HepG2 (cell line): Measurements from ENCODE around the gene GNG2. TPM values are rescaled to one million over a fixed set of nuclear protein-coding genes. Genes with fewer than 3 reads are reported as not detected.

Experiments used
- AKAP8 ChIP-seq: sonication (generic); formaldehyde crosslinking; IDR thresholded peaks from 2 replicates; pipeline ENCODE4 v1.5.1; 2020; ENCODE audit warnings: mild to moderate bottlenecking, missing genetic modification reagents
- ARNT ChIP-seq: fragments of 450-650 bp; IDR thresholded peaks from 2 replicates; pipeline ENCODE4 v1.6.1; 2017
- HCFC1 ChIP-seq: fragments of 150-350 bp; IDR thresholded peaks from 2 replicates; pipeline ENCODE4 v1.6.1; 2014; ENCODE audit warnings: low read depth, low read length
- KAT2B ChIP-seq: fragments of 150-350 bp; IDR thresholded peaks from 2 replicates; pipeline ENCODE4 v1.6.1; 2014; ENCODE audit warnings: low read depth, low read length, borderline replicate concordance
- KDM5A ChIP-seq: fragments of 200-600 bp; sonication (generic); IDR thresholded peaks from 2 replicates; pipeline ENCODE4 v1.7.0; 2018; ENCODE audit warnings: antibody characterized with exemption, mild to moderate bottlenecking, low read length, borderline replicate concordance
- NR2F1 ChIP-seq, 2 experiments: fragments of 450-650 bp in 1 of 2; formaldehyde crosslinking in 1 of 2; IDR thresholded peaks; 2 replicates each; pipeline versions ENCODE4 v1.5.0 to v1.6.1; 2016 to 2020; ENCODE audit warnings: mild to moderate bottlenecking in 1 of 2, missing compliant biosample characterization in 1 of 2, missing genetic modification reagents in 1 of 2, moderate library complexity in 1 of 2
- ZFY ChIP-seq: sonication (generic); formaldehyde crosslinking; IDR thresholded peaks from 2 replicates; pipeline ENCODE4 v1.4.0; 2020; ENCODE audit warnings: missing genetic modification reagents
- ZNF251 ChIP-seq: sonication (generic); formaldehyde crosslinking; IDR thresholded peaks from 2 replicates; pipeline ENCODE4 v1.9.0; 2021; ENCODE audit warnings: mild to moderate bottlenecking, missing genetic modification reagents
- ZNF672 ChIP-seq: sonication (generic); formaldehyde crosslinking; IDR thresholded peaks from 2 replicates; pipeline ENCODE4 v1.8.1; 2022; ENCODE audit warnings: missing genetic modification reagents
- polyA plus RNA-seq, 8 experiments: library from polyadenylated mRNA; depleted of rRNA in 3 of 8; stranded (reverse) in 7 of 8; unstranded in 1 of 8; fragments of >200 nt; fragmentation: Illumina TruSeq in 4 of 8; extraction: Trizol in 4 of 8; gene quantifications; 2 replicates each; pipeline versions ENCODE4 v1.2.1 to v1.2.3, GENCODE V29; 2011 to 2016; ENCODE audit warnings: low read depth in 4 of 8, missing spikeins in 1 of 8, mixed read lengths in 1 of 8; ENCODE audit not compliant: insufficient read depth in 1 of 8
- total RNA-seq, 5 experiments: library from RNA; depleted of rRNA; stranded (reverse); fragments of >200 nt; fragmentation: Illumina TruSeq; extraction: Trizol; gene quantifications; 2 replicates each; pipeline ENCODE4 v1.2.3, GENCODE V29; 2016; ENCODE audit warnings: low read depth in 1 of 5
- TF ChIP-seq, protein P1 (sequence below), 2 experiments: fragments of 450-650 bp in 1 of 2; sonication (generic) in 1 of 2; formaldehyde crosslinking; IDR thresholded peaks; 2 replicates each; pipeline versions ENCODE4 v1.5.0 to v1.8.0; 2020 to 2022; ENCODE audit warnings: mild to moderate bottlenecking in 1 of 2, missing genetic modification reagents in 1 of 2
- TF ChIP-seq, protein P2 (sequence below): sonication (generic); formaldehyde crosslinking; IDR thresholded peaks from 2 replicates; pipeline ENCODE4 v1.8.0; 2022; ENCODE audit warnings: low read depth, missing genetic modification reagents
- TF ChIP-seq, protein P3 (sequence below), 2 experiments: sonication (generic) in 1 of 2; formaldehyde crosslinking in 1 of 2; IDR thresholded peaks; 2 replicates each; pipeline versions ENCODE4 v1.4.0 to v1.6.1; 2018 to 2020; ENCODE audit warnings: missing genetic modification reagents in 2 of 2, borderline replicate concordance in 1 of 2, low read depth in 1 of 2, mild to moderate bottlenecking in 1 of 2, missing biosample characterization in 1 of 2

GNG2 gene
- total and polyA plus RNA-seq, 2 of the 13 experiments (the other 11 are each of a cell fraction or from before 2014, with no cell fraction given) = not detected

DNA sequence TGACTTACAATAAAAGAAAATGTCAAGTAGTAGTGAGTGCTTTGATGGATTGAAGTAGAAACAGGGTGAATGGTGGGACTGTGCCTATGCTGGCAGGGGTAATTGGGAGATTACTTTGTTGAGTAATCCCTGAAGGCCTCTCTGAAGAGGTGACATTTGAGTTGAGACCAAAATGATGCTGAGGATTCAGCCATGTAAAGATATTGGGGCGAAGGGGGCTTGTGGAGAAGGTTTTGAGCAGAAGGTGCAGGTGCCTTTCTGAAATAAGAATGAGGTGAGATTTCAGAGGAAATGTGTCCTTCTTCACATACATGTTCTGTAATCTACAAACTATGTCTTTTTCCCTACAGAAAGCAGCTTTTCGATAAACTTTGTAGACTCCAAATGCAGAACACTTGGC, 8.0 kb downstream of the GNG2 start (continued):
- TF ChIP-seq, protein P1, sequence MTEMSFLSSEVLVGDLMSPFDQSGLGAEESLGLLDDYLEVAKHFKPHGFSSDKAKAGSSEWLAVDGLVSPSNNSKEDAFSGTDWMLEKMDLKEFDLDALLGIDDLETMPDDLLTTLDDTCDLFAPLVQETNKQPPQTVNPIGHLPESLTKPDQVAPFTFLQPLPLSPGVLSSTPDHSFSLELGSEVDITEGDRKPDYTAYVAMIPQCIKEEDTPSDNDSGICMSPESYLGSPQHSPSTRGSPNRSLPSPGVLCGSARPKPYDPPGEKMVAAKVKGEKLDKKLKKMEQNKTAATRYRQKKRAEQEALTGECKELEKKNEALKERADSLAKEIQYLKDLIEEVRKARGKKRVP (CRISPR knock-in tag; IDR thresholded peaks at IDR 0.05) = no peak
- TF ChIP-seq ARNT (no peak), ZNF251 (no peak), NR2F1 (CRISPR knock-in tag; IDR thresholded peaks at IDR 0.05) (no peak), AKAP8 (CRISPR knock-in tag) (no peak), KAT2B (no peak), HCFC1 (no peak), ZFY (CRISPR knock-in tag) (no peak), KDM5A (no peak), ZNF672 (CRISPR knock-in tag) (no peak)
- TF ChIP-seq, protein P2, sequence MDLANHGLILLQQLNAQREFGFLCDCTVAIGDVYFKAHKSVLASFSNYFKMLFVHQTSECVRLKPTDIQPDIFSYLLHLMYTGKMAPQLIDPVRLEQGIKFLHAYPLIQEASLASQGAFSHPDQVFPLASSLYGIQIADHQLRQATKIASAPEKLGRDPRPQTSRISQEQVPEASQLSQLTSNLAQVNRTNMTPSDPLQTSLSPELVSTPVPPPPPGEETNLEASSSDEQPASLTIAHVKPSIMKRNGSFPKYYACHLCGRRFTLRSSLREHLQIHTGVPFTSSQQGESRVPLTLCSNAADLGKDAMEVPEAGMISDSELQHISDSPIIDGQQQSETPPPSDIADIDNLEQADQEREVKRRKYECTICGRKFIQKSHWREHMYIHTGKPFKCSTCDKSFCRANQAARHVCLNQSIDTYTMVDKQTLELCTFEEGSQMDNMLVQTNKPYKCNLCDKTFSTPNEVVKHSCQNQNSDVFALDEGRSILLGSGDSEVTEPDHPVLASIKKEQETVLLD (CRISPR knock-in tag) = no peak
- TF ChIP-seq, protein P3, sequence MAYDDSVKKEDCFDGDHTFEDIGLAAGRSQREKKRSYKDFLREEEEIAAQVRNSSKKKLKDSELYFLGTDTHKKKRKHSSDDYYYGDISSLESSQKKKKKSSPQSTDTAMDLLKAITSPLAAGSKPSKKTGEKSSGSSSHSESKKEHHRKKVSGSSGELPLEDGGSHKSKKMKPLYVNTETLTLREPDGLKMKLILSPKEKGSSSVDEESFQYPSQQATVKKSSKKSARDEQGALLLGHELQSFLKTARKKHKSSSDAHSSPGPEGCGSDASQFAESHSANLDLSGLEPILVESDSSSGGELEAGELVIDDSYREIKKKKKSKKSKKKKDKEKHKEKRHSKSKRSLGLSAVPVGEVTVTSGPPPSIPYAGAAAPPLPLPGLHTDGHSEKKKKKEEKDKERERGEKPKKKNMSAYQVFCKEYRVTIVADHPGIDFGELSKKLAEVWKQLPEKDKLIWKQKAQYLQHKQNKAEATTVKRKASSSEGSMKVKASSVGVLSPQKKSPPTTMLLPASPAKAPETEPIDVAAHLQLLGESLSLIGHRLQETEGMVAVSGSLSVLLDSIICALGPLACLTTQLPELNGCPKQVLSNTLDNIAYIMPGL (CRISPR knock-in tag; IDR thresholded peaks at IDR 0.05; ENCODE audit: borderline replicate concordance in 1 of 2, low read depth in 1 of 2) = no peak
- TF ChIP-seq, all 625 proteins: peak for 0
